Measurements from ENCODE around the gene ARHGAP11A. TPM values are rescaled to one million over a fixed set of nuclear protein-coding genes. Genes with fewer than 3 reads are reported as not detected.

Gene ARHGAP11A
- polyA plus RNA-seq, 3 donors, result 26.0 to 38.9 (median 38.1) TPM

DNA sequence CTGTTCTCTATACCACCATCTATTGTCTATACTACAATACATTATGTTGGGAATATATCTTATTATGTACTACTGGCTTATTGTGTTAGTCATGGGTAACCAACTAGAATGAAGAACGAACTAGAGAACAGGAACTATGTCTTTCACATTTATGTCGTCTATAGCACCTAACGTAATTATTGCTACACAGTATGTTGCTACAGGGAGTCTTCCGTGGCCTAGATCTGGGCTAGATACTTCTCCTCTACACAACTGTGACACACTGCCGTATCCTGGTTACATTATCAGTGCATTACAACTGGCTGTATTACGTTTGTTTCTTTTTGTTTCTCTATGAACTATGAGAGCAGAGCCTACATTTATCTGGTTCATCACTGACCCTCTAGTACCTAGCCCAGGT lies 60.2 kb downstream of the ARHGAP11A start:
- DNase-seq (ENCODE audit: extremely low read depth in 1 of 11, low read depth in 9 of 11, low spot score in 4 of 11), result no peak

DNA sequence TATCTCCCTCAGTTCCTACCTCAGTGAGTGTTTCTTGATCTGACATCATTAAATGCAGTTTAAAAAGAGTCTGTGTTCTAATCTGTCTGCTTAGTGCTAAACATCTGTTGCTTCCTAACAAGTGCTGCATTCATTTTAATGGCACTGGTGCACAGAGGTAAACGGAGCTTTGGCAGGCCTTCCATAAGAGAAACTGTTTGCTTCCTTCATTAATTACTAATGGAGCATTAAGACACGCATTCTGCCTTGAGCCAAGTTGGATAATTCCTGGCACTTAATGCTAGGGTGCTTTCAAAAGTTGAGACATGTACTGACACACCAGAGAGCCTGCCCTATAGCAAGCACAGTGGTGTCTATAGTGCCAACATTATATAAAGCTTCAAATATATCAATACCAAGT lies 60.9 kb downstream of the ARHGAP11A start:
- DNase-seq (ENCODE audit: extremely low read depth in 1 of 11, low read depth in 9 of 11, low spot score in 4 of 11), result no peak

DNA sequence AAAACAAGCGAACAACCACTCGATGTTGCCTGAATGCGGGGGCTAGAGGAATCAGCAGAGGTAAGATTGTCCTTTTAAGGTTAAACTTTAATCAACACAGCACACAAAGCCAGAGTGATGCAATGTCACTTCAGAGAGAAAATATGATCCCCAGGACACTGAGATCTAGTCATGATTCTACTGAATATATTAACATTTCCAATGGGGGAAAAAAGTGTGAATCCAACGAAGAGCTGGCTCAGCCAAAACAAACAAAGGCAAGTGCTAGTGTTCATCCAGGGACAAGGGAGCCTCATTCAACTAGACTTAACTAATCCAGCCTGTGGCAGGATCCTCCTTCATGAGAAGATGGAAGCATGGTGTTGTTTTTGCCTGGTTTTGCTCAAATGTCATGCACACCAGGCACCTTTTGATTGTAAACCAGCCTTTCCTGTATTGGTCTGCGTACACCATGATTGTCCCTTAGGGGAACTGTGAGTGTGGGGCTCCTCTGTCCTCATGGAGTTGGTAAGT lies 62.0 kb downstream of the ARHGAP11A start:
- DNase-seq (ENCODE audit: extremely low read depth in 1 of 11, low read depth in 9 of 11, low spot score in 4 of 11), result no peak

DNA sequence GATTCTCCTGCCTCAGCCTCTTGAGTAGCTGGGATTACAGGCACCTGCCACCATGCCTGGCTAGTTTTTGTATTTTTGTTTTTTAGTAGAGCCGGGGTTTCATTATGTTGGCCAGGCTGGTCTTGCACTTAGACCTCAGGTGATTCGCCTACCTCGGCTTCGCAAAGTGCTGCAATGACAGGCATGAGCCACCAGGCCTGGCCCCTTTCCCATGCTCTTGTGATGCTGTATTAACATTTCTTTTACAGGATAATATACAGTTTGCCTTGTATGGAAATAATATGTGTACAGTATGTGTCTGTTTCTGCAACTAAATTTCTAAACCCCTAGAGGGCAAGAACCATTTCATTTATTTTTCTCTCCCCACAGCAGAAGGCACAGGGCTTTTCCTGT lies 64.0 kb downstream of the ARHGAP11A start:
- no peak for DNase-seq (ENCODE audit: extremely low read depth in 1 of 11, low read depth in 9 of 11, low spot score in 4 of 11)

DNA sequence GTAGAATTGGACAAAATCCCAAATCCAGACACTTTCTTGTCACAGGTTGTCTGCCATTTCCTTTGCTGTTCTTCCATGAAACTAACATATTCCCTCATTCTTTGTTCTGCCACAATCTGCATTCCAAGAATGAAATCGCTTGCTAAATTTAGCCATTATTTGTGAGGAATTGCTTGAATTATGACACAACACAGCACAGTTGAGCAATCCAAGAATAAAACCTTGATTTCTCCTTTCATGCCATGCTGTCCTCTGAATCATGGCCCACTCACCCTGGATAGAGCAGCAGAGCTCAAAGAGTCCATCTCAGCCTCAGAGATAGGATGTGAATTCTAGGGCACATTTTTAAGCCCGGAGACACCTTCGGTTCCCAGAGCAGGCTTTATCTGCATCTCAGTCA lies 67.3 kb downstream of the ARHGAP11A start:
- no peak for DNase-seq (ENCODE audit: extremely low read depth in 1 of 11, low read depth in 9 of 11, low spot score in 4 of 11)

DNA sequence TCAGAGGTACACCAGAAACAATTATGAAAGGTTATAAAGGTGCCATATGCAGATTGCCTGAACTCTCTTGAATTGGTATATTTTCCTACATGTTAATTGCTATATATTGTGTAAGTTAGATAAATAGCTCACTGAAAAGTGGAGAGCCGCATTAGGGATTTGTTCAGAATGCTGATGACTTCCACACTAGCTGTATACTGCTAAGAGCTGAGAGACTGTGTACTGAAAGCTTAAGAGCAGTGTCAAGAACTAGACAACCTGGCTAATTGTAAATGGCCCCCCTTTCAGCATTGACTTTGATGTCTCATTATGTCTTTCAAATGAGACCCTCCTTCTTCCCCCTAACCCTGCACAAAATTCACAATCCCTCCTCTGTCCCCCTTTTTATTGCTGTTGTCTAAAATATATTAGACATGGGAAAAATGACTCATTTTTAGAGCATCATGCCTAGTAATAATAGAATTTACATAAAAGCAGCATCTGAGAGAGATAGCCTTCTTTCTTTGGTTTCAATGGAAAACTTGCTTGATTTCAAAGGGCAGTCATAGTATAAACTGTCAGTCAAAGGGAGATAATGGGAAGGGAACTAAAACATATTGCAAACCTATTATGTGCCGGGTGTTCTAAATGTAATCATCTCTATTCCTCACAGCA lies 67.8 kb downstream of the ARHGAP11A start:
- no peak for DNase-seq (ENCODE audit: extremely low read depth in 1 of 11, low read depth in 9 of 11, low spot score in 4 of 11)

DNA sequence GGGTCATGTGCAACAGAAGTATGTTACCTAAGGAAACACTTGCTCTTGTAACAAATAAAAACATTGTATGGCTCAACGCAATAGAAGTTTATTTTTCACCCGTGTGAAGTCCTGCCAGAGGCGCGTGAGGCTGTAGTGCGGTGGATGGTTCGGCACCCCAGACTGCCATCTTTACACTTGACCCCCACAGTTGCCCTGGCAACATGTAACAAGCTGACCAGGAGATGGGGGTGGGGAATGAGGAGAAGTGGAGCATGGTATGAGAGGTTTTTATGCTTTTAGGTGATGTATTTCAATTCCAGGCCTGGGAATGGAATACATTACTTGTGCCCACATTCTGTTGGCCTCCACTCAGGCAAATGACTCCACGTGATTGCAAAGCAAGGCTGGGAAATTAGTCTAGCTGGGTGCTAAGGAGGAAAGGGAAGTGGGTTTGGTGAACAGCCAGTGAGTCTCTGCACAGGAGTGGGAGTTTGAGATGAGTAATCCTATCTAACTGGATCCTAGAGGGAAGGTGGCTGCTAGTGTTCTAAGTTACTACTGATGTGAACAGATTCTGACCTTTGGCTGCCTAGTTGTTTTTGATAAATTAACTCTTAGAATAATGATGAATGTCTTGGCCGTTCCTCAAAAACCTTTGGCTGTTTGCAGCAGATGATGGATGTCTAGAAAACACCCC lies 68.7 kb downstream of the ARHGAP11A start:
- no peak for DNase-seq (ENCODE audit: extremely low read depth in 1 of 11, low read depth in 9 of 11, low spot score in 4 of 11)

DNA sequence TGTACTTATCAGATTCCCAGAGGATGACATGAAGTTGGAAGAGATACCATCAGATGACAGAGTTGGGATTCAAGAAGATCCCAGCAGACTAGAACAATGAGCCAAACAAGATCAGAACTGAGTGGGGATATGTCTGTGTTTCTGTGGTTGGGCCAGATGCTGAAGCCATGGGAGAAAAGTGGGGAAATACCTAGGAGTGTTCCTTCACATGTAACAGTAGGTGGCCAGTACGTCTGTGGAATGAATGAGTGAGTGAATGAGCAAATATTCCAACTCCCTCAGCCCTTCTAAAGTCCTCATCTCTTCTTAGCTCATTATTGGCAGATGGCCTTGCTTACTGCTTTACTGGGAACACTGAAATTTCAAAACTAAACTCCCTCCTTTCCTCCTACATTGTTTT lies 70.3 kb downstream of the ARHGAP11A start:
- no peak for DNase-seq (ENCODE audit: extremely low read depth in 1 of 11, low read depth in 9 of 11, low spot score in 4 of 11)

DNA sequence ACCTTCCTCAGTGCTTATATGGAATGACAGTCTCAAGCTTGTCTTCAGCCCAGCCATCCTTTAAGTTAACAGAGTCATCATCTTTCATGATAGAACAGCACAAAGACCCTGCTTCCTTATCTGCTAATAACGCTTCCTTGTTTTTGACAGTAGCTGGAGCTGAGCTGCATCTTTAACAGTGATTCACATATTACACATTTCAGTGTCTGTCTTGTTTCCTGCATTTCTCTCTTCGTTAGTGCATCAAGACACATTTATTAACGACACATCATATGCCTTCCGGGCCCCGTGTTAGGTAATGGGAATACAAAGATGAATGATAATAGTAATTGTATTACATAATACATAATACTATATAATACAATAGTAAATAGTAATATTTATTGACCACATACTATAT lies 72.3 kb downstream of the ARHGAP11A start:
- no peak for DNase-seq (ENCODE audit: extremely low read depth in 1 of 11, low read depth in 9 of 11, low spot score in 4 of 11)

DNA sequence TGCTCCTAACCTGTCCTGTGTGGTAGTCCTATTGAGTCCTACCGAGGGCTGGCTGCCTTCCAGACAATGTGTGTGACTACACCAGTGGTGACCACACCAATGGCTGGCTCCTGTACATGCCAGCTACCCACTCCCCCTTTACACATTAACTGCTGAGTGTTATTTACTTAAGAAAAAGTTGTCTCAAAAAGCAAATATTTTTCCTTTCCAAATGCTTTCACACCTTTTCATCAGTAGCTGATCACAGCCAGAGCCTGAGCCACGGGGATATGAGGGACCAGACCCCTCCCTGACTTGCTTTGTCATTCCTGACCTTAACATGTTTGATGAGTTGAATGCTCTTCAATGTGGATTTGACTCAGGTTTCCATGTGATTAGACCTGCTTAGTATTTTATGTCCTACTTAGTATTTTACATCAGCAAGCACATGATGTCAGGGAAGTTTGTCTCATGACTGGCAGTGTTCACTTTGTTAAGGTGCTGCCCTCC lies 72.9 kb downstream of the ARHGAP11A start:
- no peak for DNase-seq (ENCODE audit: extremely low read depth in 1 of 11, low read depth in 9 of 11, low spot score in 4 of 11)

Other genes with a start within 250 kb of the ARHGAP11A start
- 1 to 10 TPM; 2.4 to 4.4 (median 2.9) TPM for gene GOLGA8K, start 212.2 kb upstream of the ARHGAP11A start, polyA plus RNA-seq (ENCODE audit: insufficient read length in 3 of 3)
- gene GOLGA8O, start 159.9 kb upstream of the ARHGAP11A start, polyA plus RNA-seq (ENCODE audit: insufficient read length in 3 of 3), result 1 to 10 TPM in 1 of 3 donors, under 1 TPM in 2; 0.42 to 1.5 (median 0.73) TPM
- 10 to 100 TPM; 14.8 to 42.2 (median 19.7) TPM for gene GOLGA8N, start 22.0 kb upstream of the ARHGAP11A start, polyA plus RNA-seq (ENCODE audit: insufficient read length in 3 of 3)
- gene SCG5, start 26.2 kb downstream of the ARHGAP11A start, polyA plus RNA-seq (ENCODE audit: insufficient read length in 3 of 3), result 10 to 100 TPM; 19.0 to 31.4 (median 26.6) TPM
- under 1 TPM; 0.12 to 0.52 (median 0.20) TPM for gene GREM1, start 102.5 kb downstream of the ARHGAP11A start, polyA plus RNA-seq (ENCODE audit: insufficient read length in 3 of 3)

All from renal cortex interstitium (tissue), 11 donors.